HUES6 (cell line): ENCODE results near the gene MYO5A.

Experiments
- H3K27ac ChIP-seq: 2 replicates; pipeline ENCODE4 v1.7.0; 2013; ENCODE audit warnings: low read depth, mild to moderate bottlenecking, low read length, inconsistent platforms
- H3K27me3 ChIP-seq: 2 replicates; pipeline ENCODE4 v1.6.1; 2013; ENCODE audit warnings: low read length; ENCODE audit not compliant: control insufficient read depth, insufficient read depth
- H3K36me3 ChIP-seq: 2 replicates; pipeline ENCODE4 v1.6.1; 2013; ENCODE audit warnings: low read length; ENCODE audit not compliant: control insufficient read depth, insufficient read depth
- H3K4me1 ChIP-seq: 2 replicates; pipeline ENCODE4 v1.6.1; 2013; ENCODE audit warnings: low read length; ENCODE audit not compliant: control insufficient read depth, insufficient read depth
- H3K4me3 ChIP-seq: 2 replicates; pipeline ENCODE4 v1.5.1; 2013; ENCODE audit warnings: low read depth, low read length
- H3K9ac ChIP-seq: one replicate; pipeline ENCODE4 v1.6.1; 2013; ENCODE audit warnings: mild to moderate bottlenecking, low read length
- H3K9me3 ChIP-seq: 2 replicates; pipeline ENCODE4 v1.6.1; 2013; ENCODE audit warnings: low read depth, low read length; ENCODE audit not compliant: control insufficient read depth, insufficient read depth

MYO5A gene

DNA sequence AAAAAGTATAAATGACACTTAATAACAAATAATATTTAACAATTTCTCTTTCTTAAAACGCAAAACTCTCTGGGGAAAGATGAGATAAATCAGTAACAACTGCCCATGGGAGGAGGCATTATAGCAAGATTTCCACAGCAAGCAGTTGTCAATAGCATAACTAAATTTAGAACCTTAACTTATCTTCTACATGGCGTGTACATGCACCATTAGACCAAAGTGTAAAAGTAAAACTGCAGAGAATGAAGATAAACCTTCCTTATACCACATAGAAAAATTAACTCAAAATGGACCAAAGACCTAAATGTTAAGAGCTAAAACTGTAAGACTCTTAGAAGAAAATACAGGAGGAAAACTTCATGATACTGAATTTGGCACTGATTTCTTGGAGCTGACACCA, 39.9 kb downstream of the MYO5A start:
- Histone ChIP-seq H3K36me3 (no peaks in the 10 kb centered on the region), H3K27me3 (no peaks in the 10 kb centered on the region), H3K9ac (no peak overlapping the region), H3K27ac (no peak overlapping the region), H3K4me3 (no peak overlapping the region), H3K9me3 (no peaks in the 10 kb centered on the region), H3K4me1 (peaks cover 21% of the 10 kb centered on the region)

DNA sequence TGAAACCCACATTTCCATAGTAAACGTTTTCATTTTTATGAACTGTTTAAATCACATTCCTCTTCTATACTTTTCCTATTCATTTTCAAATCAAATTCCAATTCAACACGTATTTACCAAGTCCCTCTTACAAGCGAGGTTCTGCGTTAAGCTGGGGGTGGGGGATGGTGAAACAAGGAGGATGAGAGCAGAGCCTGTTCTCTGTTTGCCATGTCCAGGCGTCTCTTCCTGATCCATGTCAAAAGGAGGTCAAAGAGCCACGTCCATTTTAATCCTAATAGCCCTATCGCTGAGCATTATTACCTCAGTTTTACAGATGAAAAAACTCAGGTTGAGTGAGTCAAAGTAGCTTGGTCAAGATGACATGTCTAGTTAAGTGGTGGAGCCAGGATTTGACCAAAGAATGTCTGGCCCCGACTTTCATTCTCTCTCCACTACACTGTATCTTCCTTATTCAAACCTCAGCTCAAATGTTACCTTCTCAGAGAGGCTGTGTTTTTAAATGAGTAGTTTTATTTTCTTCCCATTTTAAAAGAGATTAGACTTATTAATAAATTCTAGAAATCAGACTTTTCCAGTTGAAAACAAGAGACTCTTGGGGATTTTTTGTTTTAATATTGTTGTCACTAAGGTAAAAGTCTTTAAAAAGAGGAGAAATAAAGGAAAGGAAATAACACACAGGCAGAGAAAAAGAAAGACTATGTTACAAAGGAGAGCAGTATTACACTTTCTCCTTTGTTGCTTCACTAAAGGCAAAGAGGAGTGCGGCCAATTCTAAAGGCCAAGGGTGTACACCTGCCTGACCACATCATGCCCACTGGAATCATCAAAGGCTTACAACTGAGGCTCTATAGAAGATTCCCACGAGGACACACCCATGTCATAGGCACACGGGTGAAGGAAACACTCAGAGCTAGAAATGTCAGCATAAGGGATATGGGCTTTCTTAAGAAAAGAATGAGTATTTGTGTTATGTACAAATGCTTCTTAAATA, 42.4 kb downstream of the MYO5A start:
- no peak overlapping the region for H3K9ac ChIP-seq
- no peaks in the 10 kb centered on the region for H3K27me3 ChIP-seq
- H3K4me1 ChIP-seq, result peaks cover 22% of the 10 kb centered on the region
- peak overlapping the region; percentile 15; the same call in 1 of the 2 replicates for H3K4me3 ChIP-seq
- no peaks in the 10 kb centered on the region for H3K36me3 ChIP-seq
- H3K27ac ChIP-seq, result 0 out of 2 replicates have a peak overlapping the region, but pooled peaks have one; percentile 4
- H3K9me3 ChIP-seq, result no peaks in the 10 kb centered on the region

DNA sequence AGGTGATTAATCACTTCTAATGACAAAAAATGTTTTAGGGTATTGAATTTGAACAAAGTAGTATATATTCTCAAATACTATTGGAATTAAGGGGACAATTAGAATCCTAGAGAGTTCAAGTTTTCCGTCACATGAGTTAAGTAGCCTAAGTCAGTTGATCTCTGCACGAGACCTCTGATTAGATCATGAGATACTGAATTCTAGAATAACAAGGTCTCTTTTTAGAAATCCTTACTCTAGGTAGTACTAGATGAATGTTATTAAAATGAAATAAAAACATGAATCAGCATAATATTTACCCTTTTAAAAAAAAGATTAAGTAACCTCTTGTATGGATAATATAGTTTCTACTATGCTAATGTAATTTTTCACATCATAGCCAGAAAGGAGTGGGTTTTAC, 43.4 kb downstream of the MYO5A start:
- Histone ChIP-seq H3K9me3 (no peaks in the 10 kb centered on the region), H3K4me1 (peaks cover 22% of the 10 kb centered on the region), H3K27me3 (no peaks in the 10 kb centered on the region), H3K27ac (peak overlapping the region; percentile 4; the same call in 1 of the 2 replicates), H3K4me3 (no peak overlapping the region), H3K36me3 (no peaks in the 10 kb centered on the region), H3K9ac (no peak overlapping the region)

DNA sequence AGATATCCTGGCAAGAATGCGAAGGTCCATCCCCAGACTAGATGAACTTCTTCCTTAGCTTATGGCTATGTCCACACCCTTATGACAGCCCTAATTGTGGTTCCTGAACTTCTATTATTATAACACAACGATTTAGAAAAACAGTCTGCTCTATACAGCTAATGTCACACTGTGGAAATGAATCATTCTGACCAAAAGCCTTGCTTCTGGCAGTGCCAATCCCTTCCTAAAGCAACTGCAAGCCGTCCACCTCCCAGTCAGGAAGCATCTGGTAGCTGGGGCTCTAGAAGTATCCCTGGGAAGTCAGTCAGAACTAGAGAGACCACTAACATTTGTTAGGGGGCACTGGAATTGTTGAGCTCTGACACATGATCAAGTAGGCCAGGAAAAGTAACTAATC, 45.0 kb downstream of the MYO5A start:
- H3K4me3 ChIP-seq, result no peak overlapping the region
- H3K9ac ChIP-seq, result no peak overlapping the region
- H3K36me3 ChIP-seq, result no peaks in the 10 kb centered on the region
- H3K27ac ChIP-seq, result no peak overlapping the region
- H3K4me1 ChIP-seq, result peaks cover 22% of the 10 kb centered on the region
- no peaks in the 10 kb centered on the region for H3K27me3 ChIP-seq
- no peaks in the 10 kb centered on the region for H3K9me3 ChIP-seq

DNA sequence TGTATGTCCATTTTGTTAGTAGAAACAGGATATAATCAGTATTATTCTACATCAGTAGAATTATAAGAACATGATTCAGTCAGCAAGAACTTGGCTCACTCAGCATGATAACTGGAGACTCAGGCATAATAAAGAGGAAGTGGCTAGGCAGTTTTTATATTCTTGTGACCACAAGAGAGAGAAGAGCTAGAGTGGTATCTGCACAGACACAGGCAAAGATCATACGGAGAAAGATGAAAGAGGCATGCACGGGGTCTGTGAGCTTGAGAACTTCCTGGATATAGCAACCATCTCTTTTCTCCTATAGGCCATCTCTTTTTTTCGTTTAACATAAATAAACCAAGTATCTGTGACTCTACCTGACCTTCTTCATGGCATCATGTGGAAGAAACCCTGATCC, 46.8 kb downstream of the MYO5A start:
- Histone ChIP-seq H3K27me3 (no peaks in the 10 kb centered on the region), H3K36me3 (no peaks in the 10 kb centered on the region), H3K9me3 (peaks cover 8% of the 10 kb centered on the region), H3K27ac (no peak overlapping the region), H3K9ac (no peak overlapping the region), H3K4me1 (peaks cover 20% of the 10 kb centered on the region), H3K4me3 (no peak overlapping the region)

DNA sequence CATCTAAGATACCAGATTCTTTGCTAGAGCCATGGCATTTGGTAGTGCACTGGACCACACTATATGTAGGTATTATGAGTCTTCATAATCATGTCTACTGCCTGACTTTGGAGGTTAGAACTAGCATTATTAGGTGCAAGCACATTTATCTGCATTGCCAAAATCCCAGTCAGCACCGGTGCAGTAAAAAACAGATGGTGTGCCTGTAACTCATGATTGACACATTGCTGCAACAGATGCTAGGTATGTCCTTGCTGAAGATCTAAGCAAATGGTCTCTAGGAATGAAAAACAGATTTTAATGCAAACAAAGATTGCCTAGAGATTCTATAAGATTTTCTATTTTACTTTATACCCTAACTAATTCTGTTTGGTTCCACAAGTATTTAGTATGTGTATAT, 47.7 kb downstream of the MYO5A start:
- H3K36me3 ChIP-seq, result no peaks in the 10 kb centered on the region
- H3K9ac ChIP-seq, result no peak overlapping the region
- no peak overlapping the region for H3K4me3 ChIP-seq
- no peak overlapping the region for H3K27ac ChIP-seq
- H3K27me3 ChIP-seq, result no peaks in the 10 kb centered on the region
- H3K9me3 ChIP-seq, result peaks cover 8% of the 10 kb centered on the region
- H3K4me1 ChIP-seq, result peaks cover 12% of the 10 kb centered on the region

DNA sequence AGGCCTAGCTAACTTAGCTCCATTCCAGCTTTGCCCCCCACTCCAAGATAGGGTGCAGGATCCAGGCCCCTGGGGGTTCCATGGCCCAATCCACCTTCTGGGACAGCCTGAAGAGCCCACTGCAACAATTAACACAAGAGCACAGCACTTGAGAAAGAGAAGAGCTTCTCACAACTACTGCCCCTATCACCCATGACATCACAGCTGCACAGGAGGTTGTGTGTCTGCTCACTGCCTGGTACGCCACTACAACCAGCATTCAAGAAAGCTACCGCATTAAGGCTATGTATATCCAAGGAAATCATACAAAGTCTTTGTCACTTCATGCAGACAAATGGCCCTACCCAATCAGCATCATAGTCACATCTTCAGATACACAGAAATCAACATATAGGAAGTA, 62.0 kb downstream of the MYO5A start:
- H3K9ac ChIP-seq, result no peak overlapping the region
- H3K36me3 ChIP-seq, result no peaks in the 10 kb centered on the region
- peaks cover 15% of the 10 kb centered on the region for H3K4me1 ChIP-seq
- no peaks in the 10 kb centered on the region for H3K9me3 ChIP-seq
- H3K27ac ChIP-seq, result no peak overlapping the region
- no peaks in the 10 kb centered on the region for H3K27me3 ChIP-seq
- H3K4me3 ChIP-seq, result no peak overlapping the region

DNA sequence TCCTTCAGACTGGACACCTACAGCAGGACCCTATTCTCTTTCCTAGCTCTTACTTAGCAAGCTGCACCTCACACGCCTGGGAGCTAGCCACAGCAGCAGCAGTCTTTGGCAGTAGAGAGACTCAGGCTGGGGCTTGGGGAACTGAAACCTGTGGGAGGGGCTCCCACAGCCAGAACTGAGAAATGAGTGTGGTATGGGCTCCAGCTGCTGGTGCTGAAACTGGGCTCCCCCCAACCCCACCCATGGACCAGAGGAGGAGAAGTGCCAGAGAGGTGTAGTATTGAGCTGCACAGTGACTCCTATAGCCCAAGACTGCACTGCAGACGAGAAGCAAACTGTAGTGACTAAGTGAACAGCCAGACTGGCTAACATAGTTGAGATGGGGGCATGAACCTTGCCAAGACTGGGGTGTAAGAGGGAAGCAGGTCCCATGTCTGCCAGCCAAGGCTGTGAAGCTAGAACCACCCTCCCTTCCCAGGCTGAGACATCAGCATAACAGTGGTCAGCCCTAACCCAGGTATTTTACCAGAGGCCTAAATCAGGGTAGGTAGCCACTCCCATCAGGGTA, 62.5 kb downstream of the MYO5A start:
- no peaks in the 10 kb centered on the region for H3K27me3 ChIP-seq
- 0 out of 2 replicates have a peak, but pooled peaks cover 3% of the 10 kb centered on the region for H3K9me3 ChIP-seq
- H3K36me3 ChIP-seq, result no peaks in the 10 kb centered on the region
- 0 out of 2 replicates have a peak overlapping the region, but pooled peaks have one; percentile 11 for H3K27ac ChIP-seq
- H3K4me3 ChIP-seq, result no peak overlapping the region; the same call in 1 of the 2 replicates
- H3K4me1 ChIP-seq, result peaks cover 15% of the 10 kb centered on the region
- H3K9ac ChIP-seq, result no peak overlapping the region

DNA sequence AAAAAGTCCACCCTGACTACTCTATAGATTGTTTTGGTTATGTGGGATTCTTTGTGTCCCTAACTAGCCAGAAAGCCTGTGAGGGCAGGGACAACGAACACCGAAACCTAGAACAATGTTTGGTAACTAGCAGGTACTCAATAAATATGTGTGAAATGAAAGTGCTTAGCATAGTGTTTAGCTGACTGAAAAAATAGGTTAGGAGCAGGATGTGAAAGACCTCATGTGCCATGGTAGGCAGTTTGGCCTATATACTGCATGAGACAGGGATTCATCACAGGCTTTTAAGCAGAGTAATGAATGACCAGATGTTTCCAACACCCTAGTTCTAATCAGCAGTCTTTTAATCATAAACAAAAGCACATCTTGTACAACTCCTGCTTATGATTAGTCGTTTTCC, 64.2 kb downstream of the MYO5A start:
- Histone ChIP-seq H3K9ac (no peak overlapping the region), H3K4me1 (peaks cover 15% of the 10 kb centered on the region), H3K4me3 (no peak overlapping the region), H3K9me3 (peaks cover 10% of the 10 kb centered on the region; the same call in 1 of the 2 replicates), H3K27me3 (no peaks in the 10 kb centered on the region), H3K36me3 (no peaks in the 10 kb centered on the region; the same call in 1 of the 2 replicates), H3K27ac (no peak overlapping the region)

DNA sequence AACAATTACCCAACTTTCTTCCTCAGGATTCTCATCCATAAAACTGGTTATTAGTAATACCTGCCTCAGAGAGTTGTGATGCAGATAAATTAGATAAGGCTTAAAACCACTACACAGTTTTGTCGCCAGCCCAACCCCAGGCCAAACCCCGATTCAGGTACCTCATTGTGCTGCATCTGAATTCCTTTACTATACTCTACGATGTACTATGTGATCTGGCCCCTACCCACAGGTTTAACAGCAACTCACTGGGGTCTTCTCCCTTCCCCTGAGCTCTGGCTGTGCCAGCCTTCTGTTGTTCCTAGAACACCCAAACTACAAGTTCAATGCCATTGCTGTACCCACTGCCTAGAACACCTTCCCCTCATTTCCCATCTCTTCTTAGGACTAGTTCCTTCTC, 64.6 kb downstream of the MYO5A start:
- no peaks in the 10 kb centered on the region for H3K27me3 ChIP-seq
- H3K9ac ChIP-seq, result no peak overlapping the region

DNA sequence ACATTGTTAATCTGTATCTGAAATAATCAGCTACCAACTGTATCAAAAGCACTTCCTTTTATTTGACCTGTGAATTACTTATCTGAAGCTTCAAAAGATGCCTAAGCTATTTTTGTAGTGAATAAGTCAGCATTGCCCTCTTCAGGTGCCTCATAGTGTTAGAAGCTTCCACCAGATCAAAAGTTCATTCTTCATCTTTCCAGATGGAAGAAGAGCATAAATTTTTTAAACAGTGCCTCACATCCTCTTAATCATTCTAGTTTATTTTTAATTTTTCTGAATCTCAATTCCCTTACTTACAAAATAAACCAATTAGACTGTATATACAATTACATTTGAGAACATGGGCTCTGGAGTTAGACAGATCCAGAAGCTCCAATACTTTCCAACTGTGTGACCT, 65.0 kb downstream of the MYO5A start:
- peaks cover 15% of the 10 kb centered on the region for H3K4me1 ChIP-seq
- no peak overlapping the region for H3K4me3 ChIP-seq
- no peaks in the 10 kb centered on the region; the same call in 1 of the 2 replicates for H3K36me3 ChIP-seq
- peaks cover 10% of the 10 kb centered on the region; the same call in 1 of the 2 replicates for H3K9me3 ChIP-seq
- no peak overlapping the region for H3K9ac ChIP-seq
- H3K27ac ChIP-seq, result no peak overlapping the region
- H3K27me3 ChIP-seq, result no peaks in the 10 kb centered on the region

More for the DNA sequence above, 64.6 kb downstream of the MYO5A start:
- Histone ChIP-seq H3K9me3 (peaks cover 10% of the 10 kb centered on the region; the same call in 1 of the 2 replicates), H3K36me3 (no peaks in the 10 kb centered on the region; the same call in 1 of the 2 replicates), H3K27ac (no peak overlapping the region), H3K4me1 (peaks cover 15% of the 10 kb centered on the region), H3K4me3 (no peak overlapping the region)
